Stimulated activated CD4-positive, alpha-beta T cell treated with anti-CD3 and anti-CD28 coated beads, TNF-alpha, amount 100 ng/mL, for 4 hours (primary cell): ENCODE data around the gene GET3.
"Not testable (repeated sequence)": the region's sequence is repeated elsewhere in the genome, so short reads cannot be mapped to it uniquely, and the experiment has no call there.

Experiments used
- DNase-seq, 3 experiments: peaks; one replicate each; pipeline ENCODE4 v3.0.0-alpha.2; 2020; ENCODE audit warnings: low read depth in 3 of 3

GET3 gene

GRCh38 chr19:12715929-12716328 lies 21.4 kb upstream of the GET3 start:
- no peak for DNase-seq

GRCh38 chr19:12720296-12720695 lies 17.0 kb upstream of the GET3 start:
- DNase-seq, result no peak

GRCh38 chr19:12720851-12721655 lies 16.2 kb upstream of the GET3 start:
- DNase-seq, result no peak

DNA sequence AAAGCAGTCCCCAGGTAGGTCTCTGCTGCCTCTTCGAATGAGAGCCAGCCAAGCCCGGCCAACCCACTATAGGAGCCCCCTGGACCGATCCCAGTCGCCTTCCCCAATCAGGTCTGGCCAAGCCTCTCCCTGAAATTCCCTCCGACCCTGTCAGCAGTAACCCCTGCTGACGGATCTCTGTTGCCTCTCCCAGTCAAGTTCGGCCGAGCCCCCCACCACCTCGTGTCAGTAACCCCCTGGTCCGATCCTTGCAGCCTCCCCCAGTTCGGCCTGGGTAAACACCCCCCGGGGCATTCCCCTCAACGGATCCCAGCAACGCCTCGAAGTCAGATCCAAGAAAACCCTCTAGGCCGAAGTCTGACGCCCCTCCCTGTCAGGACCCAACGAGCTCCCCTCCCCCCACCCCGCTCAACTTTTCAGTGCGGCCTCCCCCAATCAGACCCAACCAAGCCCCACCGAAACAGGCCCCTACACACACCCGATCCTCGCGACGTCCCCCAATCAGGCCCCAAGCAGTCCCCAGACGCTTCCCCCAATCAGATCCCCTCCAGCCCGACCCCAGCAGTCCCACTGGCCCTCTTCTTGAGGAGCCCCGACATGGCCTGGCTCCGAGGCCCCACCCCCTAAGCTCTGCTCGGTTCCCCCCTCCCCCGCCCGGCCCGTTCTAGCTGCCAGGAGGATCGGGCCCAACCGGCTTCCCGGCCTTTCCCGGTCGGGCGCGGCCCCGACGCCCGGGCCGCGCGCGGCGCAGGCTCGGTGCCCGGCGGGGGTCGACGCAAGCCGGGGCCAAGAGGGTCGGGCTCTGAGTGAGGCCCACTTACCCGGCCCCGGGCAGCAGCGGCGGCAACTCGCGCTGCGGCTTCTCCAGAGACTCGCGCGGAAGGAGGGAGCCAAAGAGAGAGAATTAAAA lies 15.4 kb upstream of the GET3 start:
- peak in 1 of 3 experiments; percentile 31 for DNase-seq

GRCh38 chr19:12722566-12723380 lies 14.5 kb upstream of the GET3 start:
- DNase-seq, result peak; percentile 75 to 91 (median 84)

DNA sequence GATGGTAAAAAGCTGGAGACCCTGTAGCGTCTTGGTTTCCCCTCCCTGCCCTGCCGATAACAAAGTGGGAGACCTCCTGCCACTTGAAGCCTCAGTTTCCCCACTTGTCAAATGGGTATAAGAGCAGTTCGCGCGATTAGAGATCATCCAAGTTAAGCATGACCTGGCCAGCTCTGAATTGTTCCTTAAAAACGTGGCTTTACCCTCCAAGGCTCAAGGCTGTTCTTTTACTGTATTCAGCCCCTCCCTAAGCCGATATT lies 14.0 kb upstream of the GET3 start:
- no peak for DNase-seq

- DNase-seq, result peak; percentile 38 to 63 (median 62)
These were observed 13.5 kb upstream of the GET3 start, which contains the start of gene TNPO2 for GRCh38 chr19:12723641-12724426. TSS of gene TNPO2 (minus strand) at chr19:12723932. CDS start at chr19:12720977, 2,955 bp downstream.

DNA sequence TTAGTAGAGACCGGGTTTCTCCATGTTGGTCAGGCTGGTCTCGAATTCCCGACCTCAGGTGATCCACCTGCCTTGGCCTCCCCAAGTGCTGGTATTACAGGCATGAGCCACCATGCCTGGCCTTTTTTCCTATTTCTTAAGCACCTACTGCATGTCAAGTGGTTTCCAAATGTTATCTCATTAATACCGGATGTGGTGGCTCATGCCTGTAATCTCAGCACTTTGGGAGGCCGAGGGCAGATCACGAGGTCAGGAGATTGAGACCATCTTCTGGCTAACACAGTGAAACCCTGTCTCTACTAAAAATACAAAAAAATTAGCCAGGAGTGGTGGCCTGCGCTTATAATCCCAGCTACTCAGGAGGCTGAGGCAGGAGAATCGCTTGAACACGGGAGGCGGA lies 11.7 kb upstream of the GET3 start:
- DNase-seq, result not testable (repeated sequence)

DNA sequence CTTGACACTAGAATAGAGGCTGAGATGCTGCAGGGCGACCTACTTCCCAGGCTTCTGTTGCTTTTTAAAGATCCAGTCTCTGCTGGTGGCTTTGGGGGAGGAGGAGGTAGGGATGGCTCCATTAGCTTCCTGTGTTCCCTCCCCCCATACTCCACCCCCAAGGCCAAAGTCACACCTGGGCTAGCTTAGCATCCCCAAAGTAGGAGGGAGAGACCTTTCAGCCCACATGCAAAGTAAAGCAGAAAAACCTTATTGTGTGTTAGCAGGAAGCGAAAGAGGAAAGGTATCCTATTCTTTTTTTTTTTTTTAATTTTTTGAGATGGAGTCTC lies 10.3 kb upstream of the GET3 start:
- no peak for DNase-seq

DNA sequence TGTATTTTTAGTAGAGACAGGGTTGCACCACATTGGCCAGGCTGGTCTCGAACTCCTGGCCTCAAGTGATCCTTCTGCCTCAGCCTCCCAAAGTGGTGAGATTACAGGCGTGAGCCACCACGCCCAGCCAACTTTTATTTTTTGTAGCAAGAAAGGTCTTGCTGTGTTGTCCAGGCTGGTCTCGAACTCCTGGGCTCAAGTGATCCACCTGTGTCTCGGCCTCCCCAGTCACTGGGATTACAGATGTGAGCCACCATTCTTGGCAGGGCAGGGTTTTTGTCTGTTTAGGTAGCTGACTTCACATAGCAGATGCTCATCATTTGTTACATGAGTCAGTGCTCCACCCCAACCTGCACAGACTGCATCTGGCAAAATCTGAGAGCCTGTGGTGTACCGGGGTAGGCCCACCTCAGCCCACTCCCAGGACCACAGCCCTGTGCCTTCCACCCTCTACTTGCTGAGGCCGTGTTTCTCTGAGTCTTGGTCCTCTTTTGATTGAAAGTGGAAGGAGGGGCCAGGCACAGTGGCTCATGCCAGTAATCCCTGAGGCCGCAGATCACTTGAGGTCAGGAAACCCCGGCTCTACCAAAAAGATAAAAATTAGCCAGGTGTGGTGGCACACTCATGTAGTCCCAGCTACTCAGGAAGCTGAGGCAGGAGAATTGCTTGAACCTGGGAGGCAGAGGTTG lies 9.4 kb upstream of the GET3 start:
- DNase-seq, result no peak

DNA sequence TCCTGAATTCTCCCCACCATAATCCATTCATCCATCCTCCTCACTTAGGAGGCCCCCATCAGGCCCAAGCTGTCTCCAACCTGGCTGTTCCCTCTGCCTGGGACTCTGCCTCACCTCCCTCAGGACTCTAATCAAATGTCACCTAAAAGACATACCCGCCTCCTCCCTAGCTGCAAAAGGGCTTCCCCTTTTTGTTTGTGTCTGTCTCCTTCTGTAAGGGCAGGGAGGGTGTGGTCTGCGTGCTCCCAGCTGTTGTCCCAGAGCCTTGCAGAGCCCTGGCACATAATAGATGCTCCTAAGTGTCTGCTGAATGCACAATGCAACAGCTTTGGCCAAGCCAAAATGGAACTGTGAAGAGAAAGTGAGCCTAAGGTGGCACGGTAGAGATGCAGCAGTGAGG lies 7.2 kb upstream of the GET3 start:
- DNase-seq, result no peak

GRCh38 chr19:12731337-12731736 lies 6.0 kb upstream of the GET3 start:
- DNase-seq, result no peak

GRCh38 chr19:12733369-12734214 lies 3.7 kb upstream of the GET3 start:
- no peak for DNase-seq

- DNase-seq, result no peak
These were observed 596 bp downstream of the GET3 start for GRCh38 chr19:12737835-12738351.

DNA sequence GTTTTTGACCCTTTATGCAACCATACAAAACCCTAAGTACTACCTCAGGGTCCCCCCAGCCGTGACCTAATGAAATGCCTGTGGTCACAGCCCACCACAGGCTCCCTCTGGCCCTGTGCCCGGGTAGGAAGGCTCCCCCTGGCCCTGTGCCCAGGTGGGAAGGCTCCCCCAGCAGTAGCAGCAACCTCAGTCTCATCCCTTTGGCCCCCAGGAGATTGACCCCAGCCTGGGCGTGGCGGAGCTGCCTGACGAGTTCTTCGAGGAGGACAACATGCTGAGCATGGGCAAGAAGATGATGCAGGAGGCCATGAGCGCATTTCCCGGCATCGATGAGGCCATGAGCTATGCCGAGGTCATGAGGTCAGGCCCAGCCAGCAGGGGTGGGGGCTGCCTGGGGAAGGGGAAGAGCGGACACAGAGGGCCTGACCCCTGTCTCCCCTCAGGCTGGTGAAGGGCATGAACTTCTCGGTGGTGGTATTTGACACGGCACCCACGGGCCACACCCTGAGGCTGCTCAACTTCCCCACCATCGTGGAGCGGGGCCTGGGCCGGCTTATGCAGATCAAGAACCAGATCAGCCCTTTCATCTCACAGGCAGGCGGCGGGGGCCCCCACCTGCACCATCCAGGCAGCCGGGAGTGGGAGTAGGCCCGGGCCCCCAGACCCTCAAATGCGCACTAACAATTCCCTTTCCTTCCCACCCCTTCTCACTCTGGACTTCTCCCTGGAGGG lies 8.0 kb downstream of the GET3 start:
- DNase-seq, result no peak

DNA sequence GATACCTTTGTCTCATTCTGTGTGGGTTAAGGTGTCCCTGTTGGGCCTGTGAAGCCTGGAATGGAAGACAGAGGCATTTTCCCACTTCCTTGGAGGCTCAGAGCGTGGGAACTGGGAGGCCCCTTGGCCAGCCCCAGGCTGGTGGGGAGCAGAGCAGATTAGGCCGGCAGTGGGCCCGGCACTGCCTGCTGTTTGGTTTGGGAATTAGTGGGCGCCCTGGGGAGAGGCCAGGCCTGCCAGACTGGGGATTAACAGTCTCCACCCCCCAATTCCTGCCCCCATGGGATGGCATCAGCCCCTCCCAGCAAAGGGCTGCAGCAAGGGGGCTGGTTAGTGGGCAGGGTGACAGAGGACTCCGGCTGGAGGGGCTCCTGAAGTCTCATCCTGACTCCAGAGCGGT lies 11.2 kb downstream of the GET3 start:
- no peak for DNase-seq

DNA sequence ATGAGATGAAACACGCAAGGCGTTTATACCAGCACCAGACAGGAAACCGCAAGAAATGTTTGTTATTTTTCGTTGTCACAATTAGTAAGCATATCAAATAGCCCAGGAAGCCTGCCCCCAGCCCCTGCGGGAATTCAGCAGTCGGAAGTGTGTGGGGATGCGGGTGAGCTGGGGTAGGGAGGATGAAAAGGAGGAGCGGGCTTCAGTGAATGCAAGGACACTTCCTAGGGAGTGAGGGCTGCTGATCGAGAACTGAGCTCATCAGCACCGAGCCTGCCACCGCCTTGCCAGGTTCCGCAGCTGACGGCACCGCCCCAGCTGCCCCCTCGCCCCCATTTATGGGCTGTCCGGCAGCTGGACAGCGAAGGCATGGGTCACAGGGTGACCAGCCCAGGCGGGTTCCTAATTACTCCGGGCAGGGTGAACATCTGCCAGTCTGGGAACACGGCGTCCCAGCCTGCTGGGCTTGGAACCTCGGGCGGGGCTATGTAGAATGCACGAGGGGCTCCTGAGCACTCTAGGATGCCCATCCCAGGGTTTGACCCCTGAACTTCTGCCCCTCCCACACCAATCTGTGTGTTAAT lies 12.7 kb downstream of the GET3 start:
- no peak for DNase-seq

DNA sequence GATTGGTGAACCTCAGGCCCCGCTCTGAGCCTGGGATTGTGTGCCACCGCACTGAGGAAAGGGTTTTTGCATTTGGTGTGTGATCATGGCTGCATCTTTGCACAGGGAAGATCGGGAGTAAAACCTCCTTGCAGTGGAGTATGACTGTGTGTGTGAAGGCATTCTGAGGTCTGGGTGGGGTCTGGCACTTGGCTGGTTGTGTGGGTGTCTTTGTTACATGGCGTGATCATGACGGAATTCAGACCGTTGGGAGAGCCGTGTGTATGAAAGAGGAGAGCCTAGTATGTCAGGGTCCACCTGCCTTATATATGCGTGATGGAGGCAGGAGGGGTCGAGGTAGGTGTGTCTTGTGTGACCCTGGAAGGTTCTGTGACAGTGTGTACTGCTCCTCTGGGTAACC lies 13.6 kb downstream of the GET3 start:
- no peak for DNase-seq

DNA sequence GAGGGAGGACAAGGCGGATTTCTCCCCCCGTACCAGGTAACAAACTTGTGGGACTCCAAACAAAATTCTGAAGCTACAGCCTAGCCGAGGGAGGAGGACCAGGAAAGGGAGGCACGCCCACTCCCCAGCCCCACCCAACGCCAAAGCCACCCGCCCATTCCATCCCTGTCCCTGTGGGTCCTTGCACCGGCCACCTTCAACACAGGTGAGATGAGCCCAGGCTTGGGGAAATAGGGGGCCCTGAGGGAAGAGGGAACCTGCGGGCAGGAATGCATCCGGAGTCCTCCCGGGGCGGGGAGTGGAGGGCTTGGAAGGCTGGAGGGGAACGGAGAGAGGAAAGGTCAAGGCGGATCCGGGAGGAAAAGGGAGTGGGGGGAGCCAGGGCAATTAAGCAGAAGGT lies 14.3 kb downstream of the GET3 start, which contains the start of gene BEST2:
TSS of gene BEST2 (plus strand) at position 157 of the 400 bp plus-strand sequence. CDS start 802 bp downstream, outside the sequence.
- DNase-seq, result no peak
